Sigmoid colon (tissue), 4 donors: ENCODE data around the gene CDHR2.

ENCODE experiments used
- CTCF ChIP-seq, 4 experiments: fragments of 450-650 bp in 3 of 4; fragments of 200-600 bp in 1 of 4; IDR thresholded peaks; one replicate each; pipeline ENCODE4 v1.5.1; 2016 to 2019; ENCODE audit warnings: antibody characterized with exemption in 4 of 4, mild to moderate bottlenecking in 3 of 4, moderate library complexity in 2 of 4
- EP300 ChIP-seq, 4 donors: sonication (generic); formaldehyde crosslinking; IDR thresholded peaks; one replicate each; pipeline ENCODE4 v1.6.1; 2017; ENCODE audit warnings: antibody characterized with exemption in 4 of 4
- POLR2A ChIP-seq, 2 donors: fragments of 450-650 bp; IDR thresholded peaks; one replicate each; pipeline ENCODE4 v1.6.1; 2016; ENCODE audit warnings: antibody characterized with exemption in 2 of 2, mild to moderate bottlenecking in 2 of 2, moderate library complexity in 2 of 2
- POLR2AphosphoS5 ChIP-seq, 4 donors: sonication (generic); formaldehyde crosslinking; IDR thresholded peaks; one replicate each; pipeline ENCODE4 v1.6.1; 2017; ENCODE audit warnings: antibody characterized with exemption in 4 of 4

- TF ChIP-seq CTCF (IDR thresholded peaks at IDR 0.05) (no peak), POLR2A (IDR thresholded peaks at IDR 0.05) (no peak), POLR2AphosphoS5 (IDR thresholded peaks at IDR 0.05) (no peak), EP300 (IDR thresholded peaks at IDR 0.05) (no peak)
Measured at GRCh38 chr5:176541338-176542134, 7.6 kb upstream of the CDHR2 start.
